Stimulated activated CD4-positive, alpha-beta T cell treated with anti-CD3 and anti-CD28 coated beads, Interleukin-4, amount 100 ng/mL, for 48 hours (primary cell): Measurements from ENCODE around the gene CRB2.
"Not testable (repeated sequence)": the region's sequence is repeated elsewhere in the genome, so short reads cannot be mapped to it uniquely, and the experiment has no call there.

Experiments used
- DNase-seq, 2 donors: peaks; one replicate each; pipeline ENCODE4 v3.0.0-alpha.2; 2020; ENCODE audit warnings: low read depth in 2 of 2

CRB2 gene

DNA sequence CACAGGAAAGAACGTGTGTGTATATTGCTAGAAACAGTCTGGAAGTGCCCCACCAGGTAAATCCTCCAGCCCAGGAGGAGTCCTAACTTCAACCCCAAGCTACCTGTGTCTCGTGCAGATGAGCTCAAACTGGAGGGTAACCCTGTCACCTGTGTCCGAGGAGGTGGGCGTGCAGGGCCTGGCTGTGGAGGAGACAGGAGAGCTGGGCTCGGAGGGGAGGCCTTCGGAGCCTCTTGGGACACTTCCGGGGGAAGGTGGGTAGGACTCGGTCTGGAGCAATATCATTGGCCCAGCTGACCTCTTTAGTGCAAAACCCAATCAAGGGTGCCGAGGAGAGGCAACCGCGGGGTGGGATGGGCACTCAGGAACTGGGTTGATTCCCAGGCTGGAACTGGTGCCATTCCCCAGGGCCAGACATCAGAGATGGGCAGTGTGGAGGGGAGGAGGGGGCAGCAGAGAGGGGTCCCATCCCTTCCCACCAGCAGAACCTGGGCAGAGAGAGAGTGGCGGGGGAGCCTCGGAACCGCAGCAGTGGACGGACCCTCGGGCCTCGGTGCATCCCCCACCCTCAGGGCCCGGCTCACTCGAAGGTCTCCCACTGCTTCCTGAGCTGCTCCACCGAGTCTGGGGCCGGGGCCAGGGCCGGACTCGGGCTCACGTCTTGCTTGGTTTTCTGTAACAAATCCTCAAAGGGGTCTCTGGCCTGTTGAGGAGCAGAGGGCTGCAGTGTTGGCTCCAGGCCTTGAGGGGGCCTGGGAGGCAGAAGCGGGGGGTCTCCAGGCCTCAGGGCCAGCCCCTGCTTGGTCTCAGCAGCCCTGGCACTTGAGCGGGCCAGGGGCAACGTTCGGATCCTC, 25.1 kb downstream of the CRB2 start:
- no peak for DNase-seq

DNA sequence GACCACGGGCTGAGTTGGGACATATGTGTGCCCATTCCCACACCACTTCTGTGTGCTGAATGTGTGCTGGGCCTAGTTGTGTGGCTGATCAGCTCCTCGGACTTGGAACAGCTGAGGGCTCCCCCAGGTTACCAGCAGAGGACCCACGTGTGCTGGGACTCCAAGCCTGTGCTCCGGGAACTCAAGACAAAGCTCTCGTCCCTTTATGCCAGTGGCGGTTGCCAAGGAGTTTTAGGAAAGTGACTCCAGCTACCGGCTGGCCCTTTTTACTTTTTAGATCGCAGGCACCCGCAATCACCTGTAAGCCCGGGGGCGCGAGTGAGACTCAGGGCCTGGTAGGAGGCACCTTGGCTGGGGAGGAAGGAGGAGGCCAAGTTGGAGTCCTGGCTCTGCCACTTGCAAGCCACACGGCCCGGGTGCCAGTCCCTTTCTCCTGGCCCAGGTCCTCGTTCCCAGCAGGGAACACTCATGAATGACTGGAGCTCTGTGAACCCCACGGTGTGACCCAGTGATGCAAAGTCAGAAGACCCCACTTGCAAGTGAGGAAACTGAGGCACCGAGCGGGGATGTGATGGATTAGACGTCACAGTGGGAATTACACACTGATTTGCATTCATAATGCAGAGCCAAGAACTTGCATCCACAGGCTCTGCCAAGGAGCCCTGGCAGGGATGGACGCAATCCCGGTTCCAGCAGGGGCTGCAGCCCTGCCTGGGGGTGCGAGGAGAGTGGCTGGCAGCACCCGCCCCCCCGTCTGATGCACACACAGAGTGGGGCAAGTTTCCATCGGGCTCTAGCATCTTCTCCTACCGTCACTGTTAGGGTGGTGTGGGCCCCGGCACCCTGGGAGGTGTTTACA, 26.9 kb downstream of the CRB2 start:
- DNase-seq = no peak

DNA sequence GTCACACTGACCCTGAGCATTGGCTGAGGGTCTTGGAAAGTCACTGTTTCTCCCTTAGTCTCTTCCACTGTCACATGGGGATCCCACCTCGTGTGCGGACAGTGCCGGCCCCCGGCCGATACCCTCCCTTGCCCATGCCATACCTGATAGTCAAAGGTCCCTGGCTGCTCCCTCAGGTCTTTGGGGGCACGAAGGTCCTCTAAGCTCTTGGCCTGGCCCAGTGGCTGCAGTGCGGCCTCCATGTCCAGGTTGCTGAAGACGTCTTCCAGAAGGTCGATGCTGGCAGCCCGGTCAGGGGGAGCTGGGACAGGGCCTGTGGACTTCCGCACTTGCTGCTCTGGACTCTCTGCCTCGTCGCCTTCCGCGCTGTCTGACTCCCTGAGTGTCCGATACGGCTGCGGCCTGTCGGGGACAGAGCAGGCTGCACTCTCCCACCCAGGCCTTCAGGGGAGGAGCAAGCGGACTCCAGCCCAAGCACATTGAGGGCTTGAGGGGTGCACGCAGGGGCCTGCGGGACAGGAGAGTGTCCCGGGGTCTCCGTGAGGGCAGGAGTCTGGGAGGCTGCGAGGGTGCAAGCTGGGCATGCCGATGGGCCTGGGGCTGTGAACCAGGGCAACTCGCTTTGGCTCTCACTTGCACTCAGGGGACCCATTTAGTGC, 27.6 kb downstream of the CRB2 start:
- no peak for DNase-seq

DNA sequence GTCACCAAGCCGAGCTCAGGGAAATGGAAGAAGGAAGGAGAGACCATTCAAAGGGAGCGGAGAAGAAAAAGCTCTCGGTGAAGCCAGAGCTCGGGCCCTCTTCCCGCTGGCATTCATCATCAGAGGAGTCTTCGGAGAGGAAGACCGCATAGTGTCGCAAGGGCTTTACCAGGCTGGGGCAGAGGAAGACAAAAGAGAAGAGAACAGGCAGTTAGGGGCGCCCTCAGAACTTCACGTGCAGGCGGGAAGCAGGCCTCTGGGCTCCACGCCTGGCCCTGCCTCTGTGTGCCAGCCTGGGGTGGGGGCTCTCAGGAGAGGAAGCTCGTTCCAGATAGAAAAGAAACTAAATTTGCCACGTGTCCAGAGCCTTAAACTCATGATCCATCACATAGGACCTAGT, 31.7 kb downstream of the CRB2 start:
- no peak for DNase-seq

DNA sequence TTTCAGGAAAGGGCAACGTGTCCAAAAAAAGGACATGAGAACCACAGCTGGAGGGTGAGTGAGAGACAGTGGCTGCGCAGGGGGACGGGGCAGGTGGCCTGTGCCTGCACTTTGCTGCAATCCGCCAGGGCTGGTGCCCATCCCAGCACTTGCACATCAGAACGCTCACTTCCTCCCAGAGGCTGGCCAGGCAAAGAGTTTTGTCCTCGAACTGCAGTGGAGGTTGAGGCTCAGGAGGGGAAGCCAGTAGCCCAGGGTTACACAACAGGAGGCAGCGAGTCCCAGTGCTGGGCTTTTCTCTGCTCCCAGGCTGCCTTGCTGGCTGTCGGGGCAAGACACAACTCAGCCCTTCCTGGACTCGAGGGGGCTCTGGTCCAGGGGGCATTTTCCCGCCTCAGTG, 33.1 kb downstream of the CRB2 start:
- DNase-seq = no peak

DNA sequence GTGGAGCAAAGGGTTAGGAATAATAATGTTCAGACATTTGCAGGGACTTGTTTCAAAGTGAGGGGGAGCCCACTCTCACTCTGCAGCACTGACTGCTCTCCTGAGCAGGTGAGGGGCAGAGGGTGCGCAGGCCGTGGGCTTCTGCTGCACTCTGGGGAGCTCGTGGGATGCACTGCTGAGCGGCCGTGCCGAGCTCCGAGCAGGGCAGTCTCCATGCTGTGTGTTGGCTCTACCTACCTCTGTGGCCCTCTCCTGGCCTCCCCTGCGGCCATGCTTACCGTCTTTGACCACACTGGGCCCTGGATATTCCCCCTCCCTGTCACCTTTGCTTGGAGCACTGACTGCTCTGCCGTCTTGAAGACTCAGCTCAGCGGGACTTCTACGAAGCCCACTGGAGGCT, 33.7 kb downstream of the CRB2 start:
- no peak for DNase-seq

DNA sequence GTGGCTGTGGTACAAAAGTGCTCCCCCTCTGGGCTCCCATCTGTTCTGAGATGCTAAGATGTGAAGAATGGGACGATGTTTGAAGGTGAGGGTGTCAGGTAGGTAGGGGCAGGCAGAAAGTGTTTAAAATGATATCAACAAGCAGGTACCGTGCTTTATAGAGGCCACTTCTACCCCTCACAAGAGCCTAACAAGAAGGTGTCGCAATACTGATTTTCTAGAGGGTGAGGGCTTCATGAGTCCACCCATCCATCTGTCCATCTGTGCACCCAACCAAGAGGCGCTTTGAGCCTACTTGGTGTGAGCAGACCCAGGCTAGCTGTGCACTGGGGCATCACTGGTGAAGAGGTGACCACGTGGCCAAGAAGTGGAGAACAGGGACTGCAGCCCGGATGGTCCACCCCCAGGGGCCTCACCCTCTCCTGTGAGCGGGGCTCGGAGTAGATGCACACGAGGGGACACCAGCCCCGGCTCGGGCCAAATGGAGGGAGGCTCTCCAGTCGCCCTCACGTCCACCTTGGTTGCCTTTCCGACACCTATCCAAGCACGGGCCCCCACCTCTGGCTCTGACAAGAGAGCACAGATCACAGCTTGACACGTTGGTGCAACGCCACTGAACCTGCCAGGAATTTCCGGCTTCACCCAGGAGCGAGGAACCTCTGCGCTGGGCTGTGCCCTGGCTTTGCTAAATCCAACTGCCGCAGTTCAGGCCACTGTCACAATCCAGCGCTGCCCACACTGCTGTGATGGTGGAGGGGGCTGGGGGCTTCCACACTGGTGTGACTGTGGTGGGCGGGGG, 34.5 kb downstream of the CRB2 start:
- DNase-seq = no peak

DNA sequence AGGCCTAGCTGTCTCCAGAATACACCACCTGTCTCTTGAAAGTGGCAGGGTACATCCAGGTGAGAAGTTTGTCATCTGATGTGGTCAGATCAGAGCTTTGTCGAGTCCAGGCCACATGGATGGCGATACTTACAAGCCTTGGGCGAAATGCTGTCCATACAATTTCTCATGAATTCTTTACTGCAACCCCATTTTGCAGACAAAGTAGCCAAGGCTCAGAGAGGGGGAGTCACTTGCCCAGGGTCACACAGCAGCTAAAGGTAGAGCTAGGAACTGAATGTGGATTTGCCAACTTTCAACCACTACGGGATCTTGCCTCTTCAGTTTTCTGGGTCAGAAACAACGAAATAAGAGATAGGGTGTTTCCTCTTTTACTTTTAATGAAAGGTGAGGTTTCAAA, 35.2 kb downstream of the CRB2 start:
- DNase-seq = no peak

DNA sequence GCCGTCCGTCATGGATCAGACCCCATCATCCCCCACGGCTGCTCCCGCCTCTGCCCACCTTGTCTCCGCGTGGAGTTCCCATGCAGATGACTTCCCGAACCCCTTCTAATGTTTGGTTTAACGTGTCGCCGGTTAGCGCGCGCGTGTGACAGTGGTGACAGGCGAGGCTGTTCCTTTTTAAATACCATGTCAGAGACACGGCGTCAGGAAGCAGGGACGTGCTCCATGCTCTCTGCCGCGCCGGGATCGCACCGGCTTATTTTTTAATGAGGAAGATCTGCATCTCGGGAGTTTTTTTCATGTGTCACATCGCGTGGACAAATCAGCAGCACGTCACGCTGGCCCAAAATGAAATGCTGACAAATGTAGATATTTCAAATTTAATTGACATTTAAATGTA, 35.9 kb downstream of the CRB2 start:
- no peak for DNase-seq

DNA sequence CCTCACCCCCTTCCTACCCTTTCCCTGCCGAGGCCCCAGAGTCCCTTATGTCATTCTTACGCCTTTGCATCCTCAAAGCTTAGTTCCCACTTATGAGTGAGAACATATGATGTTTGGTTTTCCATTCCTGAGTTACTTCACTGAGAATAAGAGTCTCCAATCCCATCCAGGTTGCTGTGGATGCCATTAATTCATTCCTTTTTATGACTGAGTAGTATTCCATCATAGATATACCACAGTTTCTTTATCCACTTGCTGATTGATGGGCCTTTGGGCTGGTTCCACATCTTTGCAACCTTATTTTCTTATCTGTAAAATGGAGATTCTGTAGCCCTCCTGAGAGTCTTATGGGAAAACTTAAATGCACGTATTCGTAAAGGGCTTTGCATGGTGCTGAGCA, 36.8 kb downstream of the CRB2 start:
- no peak for DNase-seq

DNA sequence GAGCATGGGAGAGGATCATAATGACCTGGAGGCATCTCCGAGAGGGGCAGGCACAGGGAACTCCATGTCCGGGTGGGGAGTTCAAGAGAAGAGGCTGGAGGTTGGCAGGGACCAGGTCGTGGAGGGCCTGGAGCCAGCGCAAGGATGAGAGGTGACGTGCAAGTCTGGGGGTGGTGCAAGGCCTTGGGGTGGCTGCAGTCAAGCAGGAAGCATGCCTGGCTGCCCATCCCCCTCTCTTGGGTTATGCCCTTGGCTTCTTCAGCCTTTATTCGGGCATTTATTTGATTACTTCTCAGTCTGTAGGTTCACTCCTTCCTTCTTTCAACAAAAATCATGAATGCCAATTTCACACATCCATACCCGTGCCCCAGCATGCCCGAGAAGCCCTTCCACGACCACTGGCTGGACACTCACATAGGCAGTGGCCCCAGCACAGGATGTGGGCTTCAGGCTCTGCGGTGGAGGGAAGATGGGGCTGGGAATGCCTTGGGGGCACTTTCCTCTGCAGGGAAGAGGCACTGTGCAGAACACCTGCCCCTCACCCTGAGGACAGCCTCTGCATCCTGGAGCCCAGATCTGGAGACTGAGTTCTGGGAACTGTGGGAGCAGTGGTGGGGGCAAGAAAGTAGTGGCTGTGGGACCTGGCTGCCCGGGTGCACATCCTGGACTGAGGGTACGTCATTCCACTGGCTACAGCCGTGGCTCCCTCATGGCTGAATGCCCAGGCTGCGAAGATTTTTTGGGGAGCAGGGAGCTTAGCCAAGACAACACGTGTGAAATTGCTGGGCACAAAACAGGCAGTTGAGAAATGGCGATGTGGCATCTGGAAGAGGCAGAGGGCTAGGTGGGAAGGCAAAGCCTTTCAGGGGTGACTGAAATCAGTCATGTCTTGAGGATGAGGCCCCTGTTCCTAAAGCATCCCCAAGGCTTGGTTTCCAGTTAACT, 38.6 kb downstream of the CRB2 start:
- DNase-seq = no peak

DNA sequence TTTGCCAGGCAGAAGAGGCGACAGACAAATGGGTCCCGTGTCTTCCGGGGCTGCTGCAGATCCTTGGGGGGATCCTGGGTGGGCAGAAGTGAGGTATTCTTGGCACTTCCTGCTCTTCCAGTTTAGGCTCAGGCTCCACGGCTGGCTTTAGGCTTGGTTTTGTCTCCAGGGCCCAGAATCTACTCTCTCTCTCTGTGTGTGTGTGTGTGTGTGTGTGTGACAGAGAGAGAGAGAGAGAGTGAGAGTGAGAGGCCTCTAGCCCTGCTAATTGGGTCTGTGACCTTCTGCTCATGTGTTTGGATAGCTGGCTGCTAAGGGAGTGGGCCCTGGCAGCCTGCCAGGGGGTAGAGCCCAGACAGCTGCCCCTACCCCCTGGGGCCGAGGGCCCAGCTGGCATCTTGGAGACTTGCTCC, 39.3 kb downstream of the CRB2 start:
- no peak for DNase-seq

DNA sequence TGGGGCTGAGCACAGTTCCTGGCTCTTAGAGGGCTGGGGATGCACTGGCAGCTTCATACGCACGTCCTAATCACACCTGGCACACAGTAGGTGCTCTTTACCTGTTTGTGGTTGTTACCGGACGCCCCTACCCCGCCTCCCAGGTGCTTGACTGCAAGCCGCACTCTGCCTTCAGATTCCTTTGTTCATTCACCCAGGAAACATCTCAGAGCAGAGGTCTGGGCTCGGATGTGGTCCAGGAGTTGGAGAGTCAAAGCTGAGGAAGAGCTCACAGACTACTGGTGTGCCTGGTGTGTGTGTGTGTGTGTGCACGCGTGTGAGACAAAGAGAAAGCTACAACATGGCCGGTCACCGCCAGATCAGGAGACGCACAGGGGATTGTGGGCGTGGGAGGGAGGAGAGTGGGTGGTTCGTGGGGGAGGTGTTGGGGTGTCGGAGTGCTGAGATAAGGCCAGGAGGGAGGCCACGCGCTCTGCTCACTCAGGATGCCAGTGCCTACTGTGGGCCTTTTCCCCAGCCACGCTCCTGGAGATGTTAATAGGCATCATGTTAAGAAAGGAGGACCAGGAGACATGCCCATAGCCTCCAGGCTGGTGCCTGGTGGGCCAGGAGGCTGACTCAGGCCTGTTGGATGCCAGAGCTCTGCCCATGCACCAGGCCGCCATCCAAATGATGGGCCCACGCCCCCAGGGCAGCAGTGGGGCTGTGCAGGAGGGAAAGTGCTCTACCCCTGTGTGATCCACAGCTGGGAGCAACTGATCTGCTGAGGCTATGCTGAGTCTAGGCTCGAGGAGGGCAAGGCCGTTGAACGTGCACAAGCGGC, 39.9 kb downstream of the CRB2 start:
- DNase-seq = no peak

DNA sequence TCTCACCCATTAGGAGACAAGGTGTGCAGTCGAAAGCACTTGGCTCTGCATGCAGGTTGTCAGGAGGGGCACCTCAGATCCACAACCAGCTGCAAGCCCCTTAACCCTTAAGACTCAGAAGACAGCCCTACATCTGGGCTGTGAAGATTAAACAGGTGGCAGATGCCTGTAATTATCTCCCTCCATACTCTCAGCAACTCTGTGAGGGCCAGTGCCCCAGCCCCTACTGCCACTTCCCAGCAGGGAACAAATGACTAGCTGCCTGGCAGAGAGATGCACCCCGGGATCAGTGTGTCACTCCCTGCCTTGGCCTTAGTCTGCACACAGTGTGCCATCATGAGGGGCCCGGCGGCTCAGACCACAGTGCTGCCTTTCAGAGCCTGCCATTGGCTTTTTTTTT, 42.0 kb downstream of the CRB2 start:
- DNase-seq = no peak

DNA sequence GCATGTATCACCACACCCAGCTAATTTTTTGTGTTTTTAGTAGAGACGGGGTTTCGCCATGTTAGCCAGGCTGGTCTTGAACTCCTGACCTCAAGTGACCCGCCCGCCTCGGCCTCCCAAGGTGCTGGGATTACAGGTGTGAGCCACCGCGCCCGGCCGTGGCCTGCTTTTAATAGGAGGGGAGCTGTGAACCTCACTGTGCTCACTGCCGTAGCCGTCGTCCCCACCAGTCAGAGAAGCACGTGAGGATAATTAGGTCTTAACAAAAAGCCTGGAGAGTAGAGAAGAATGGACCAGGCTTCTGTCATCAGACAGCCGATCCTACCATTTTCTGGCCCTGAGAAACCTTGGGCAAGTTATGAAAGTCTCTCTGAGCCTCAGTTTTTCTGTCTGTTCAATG, 42.9 kb downstream of the CRB2 start:
- DNase-seq = not testable (repeated sequence)

DNA sequence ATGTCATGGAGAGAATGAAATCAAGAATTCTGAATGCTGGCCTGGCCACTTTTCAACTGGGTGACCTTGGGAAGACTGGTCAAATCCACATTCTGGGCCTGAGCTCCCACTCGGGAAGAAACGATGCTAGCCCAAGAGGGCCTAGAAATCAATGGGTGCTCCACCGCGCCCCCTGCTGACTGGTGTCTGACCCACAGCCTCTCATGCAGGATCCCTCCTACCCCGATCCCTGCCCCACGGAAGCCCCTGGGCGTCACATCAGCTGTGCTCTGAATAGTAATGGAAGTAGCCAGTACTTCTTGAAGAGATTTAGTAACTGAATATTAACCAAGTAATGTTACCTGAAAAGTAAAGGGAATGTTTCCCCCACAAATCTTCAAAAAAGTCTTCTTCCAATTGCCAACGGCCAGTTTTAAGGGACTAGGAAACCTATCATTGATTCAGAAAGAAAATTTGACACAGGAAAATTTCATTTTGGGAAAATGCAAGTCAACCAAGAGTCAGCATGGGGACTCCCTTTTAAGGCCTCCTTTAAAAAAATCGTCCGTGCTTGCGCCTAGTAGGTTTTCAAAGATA, 43.9 kb downstream of the CRB2 start:
- peak in 1 of 2 donors; percentile 37 for DNase-seq

DNA sequence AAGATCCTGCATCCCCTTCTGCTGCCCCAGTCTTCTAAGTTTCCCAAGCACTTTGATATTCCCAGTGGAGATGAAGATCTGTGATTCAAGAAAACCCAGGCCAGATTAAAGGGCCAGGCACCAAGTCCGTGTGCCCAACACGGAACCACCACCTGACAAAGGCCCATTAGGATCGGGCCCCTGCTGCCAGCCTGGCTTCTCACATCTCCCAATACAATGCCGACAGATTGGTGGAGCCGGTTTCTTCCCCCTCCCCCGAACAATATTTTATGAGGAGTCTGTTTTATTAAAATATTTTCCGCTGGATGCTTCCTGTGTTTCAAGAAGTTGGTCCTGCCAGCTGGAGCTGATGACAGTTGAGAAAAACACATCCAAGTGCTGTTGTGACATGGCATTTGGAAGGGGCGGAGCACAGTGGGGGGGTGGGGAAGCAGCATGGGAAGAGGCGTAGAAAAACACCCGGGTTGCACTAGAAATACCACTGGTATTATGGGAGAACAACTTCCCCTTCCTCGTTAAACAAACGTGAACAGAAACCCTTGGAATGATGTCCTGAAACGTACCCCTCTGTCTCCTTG, 45.0 kb downstream of the CRB2 start:
- DNase-seq = no peak

DNA sequence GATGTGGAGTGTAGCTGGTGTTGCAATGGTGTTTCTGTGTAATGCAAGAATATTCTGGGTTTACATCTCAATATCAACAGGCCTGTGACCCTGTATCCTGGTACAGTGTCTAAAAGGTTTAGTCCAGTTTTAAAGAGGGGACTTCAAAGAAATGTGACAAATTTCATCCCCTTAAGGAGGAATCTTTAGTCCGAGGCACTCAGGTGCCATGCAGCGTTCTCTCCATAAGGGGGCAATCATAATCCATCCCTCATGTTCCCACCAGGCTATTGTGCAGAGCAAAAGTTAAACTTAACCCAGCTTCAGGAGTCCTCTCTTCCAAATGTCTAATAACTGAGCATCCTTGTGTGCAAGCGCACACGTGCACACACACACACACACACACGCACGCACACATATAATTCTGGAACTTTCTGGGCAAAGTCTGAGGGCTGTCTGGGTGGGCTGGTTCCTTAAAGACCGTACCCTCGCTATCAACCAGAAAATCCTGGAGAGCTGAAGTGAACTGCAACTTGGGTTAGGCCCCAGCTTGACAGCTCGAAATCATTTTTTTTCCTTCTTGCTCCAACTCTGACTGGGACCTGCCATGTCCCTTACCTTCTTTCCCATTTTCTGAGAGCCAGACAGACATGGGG, 46.0 kb downstream of the CRB2 start:
- peak in 1 of 2 donors; percentile 6 for DNase-seq
